Fibroblast of skin of abdomen (primary cell): ENCODE data around the gene STK32A.
"Not testable (repeated sequence)": the region's sequence is repeated elsewhere in the genome, so short reads cannot be mapped to it uniquely, and the experiment has no call there.

Source experiments
- DNase-seq: peaks from one replicate; pipeline ENCODE4 v3.0.0-alpha.2; 2013

STK32A gene

DNA sequence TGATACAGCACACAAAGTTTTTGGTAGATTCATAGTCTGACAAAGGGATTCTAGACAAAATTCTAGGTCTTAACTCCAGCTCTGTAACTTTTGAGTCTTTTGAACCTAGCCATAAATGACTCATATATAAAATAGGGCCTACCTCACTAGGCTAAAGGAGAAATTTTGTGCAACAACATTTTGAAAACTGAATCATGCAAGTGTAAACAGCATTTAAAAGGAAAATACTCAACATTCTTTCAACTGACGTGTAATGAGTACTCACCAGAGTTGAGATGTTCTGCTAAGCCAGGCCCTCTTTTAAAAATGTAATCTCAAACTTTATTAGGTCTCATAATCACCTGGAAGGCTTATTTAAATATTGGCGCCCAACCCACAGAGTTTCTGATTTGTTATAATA, 113.2 kb downstream of the STK32A start:
- DNase-seq, result no peak

DNA sequence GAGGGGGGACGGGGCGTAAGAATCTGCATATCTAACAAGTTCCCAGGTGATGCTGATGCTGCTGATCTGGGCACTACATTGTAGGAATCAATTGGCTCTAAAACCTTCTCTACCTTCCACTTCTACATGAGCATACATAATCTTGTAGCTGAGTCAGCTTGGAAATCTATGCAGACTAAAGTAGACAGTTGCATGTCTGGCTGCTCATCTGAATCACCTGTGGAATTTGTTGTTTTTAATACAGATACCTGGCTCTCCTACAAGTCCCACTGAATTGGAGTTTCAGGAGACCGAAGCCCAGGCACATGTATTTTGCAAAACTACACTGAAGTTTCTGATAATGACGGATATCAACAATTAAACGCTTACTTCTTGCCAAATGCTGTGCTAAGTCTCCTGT, 113.6 kb downstream of the STK32A start:
- DNase-seq, result no peak

DNA sequence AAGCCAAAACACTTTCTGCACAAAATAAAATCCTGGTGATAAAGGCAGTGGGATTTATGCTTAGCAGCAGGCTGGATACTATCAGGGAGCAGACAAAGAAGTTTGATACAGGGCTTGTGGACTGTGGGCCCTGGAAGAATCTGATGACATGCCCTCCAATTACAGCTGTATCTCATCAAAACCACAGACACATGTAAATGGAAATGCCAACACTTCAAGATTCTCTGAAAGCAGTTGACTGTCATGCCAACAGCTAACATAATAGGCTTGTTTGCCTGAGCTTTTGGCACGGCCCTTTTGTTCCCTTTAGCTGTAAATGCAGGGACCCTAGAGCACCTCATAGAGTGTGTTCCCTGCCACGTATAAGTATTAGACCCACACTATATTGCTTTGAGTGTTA, 114.4 kb downstream of the STK32A start:
- DNase-seq, result no peak

DNA sequence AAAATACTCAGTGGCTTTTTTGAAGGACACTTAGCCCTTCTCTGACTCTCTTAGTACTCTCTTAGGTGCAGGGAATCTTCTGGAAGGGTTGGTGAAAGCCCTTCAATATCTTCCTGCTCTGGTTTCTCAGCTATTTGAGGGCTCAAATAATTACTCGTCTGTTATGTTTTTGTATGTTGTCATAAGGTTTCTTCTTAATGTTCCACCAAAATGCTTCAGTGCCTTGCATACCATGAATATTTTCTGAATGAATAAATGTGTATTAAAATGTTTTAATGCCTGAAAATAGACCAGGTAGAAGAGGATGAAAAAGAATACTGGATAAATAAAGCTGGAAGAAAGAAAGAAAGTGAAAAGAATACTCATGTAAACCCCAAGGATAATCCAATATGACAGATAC, 124.3 kb downstream of the STK32A start:
- DNase-seq, result no peak

DNA sequence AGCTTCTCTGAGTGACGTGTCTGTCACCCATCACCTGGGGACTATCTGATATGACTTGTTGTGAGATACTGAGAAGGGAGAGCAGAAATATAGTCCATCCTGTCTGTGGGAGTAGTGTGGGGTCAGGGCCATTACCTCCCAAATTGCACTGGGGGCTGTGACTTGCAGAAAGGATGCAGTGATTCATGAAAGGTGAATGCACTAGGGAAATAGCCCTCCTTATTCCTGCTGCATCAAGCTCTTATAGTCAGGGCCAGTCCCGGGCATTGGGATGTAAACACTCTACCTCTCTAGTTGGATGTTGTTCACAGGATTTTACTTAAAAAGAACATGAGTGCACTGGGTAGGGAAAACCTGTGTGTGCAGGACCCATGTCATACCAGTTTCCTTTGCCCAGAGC, 124.8 kb downstream of the STK32A start:
- DNase-seq, result no peak

DNA sequence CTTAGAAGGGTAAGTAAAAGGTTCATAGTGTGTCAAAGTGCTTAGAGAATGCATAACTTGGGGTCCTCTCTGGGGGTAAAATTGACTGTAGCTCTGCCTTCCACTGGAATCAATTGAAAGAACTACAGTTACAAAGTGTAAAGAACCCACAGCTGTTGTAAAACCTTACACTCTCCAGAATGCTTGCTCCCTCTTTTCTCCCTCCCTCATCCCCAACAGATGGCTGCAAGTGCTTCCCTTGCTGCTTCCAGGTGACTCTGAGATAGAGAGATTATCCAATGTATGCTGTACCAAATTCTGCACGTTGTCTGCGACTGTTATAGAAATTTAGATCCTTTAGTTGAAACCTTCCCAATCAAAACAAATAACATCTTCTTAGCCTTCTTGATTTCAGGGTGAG, 126.0 kb downstream of the STK32A start:
- DNase-seq, result no peak

DNA sequence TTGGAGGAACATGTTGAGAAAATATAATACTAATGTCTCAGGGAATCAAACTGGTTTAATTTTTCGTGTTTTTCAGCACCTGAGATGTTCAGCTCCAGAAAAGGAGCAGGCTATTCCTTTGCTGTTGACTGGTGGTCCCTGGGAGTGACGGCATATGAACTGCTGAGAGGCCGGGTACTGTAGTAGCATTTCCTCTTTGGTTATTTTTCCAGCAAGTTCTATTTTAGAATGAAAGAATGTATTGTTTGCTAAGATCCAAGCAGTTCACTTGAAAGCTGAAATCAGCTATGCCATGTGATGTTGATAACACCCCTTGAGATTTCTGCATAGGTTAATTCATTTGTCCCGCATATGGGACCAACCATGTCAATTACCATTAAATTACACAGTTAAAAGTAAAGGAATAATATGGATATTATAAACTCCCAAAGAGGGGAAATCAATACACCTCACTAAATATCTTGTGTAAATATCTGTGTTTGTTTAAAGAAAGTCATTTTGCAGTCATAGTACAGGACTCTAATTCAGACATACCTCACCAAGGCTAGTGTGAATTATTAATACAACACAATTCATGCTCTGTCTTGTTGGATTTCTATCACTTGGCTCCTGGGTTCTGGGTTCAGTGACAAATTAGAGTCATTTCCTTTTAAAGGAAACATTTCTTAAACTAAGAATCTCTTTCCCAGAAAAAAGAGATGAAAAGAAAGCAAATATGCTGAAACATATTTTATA, 126.8 kb downstream of the STK32A start:
- DNase-seq, result no peak

DNA sequence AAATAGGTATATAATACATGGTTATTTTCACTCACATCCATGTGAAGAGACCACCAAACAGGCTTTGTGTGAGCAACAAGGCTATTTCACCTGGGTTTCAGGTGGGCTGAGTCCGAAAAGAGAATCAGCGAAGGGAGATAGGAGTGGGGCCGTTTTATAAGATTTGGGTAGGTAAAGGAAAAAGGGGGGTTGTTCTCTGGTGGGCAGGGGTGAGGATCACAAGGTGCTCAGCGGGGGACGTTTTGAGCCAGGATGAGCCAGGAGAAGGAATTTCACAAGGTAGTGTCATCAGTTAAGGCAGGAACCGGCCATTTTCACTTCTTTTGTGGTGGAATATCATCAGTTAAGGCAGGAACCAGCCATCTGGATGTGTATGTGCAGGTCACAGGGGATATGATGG, 132.6 kb downstream of the STK32A start:
- not testable (repeated sequence) for DNase-seq

DNA sequence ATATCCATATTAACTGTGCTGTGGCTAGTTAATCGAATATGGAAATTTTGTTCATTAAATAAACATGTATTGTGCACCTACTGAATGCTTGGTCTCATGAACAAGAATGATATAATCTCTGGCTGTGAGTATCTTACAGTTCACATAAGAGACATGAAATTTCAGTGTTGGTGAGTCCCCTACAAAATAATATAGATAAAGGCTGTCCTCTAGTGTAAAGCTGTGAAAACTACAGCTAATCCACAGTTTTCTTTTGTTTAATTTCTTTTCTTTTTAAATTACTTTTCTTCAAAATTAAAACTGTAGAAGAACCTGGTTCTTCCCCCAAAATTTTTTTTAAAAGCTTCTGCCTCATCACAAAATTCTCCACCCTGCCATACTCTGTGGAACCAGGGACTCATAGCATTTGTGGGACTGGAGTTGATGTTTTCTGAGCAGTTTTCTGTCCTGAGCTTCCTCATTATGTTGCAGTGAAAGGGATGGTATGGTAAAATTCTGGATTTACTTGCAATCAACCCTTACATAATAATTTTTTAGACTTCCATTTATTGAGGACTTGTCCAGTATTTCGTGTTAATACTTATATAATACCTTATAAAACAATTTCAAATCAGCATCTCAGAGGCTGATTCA, 135.0 kb downstream of the STK32A start:
- no peak for DNase-seq

DNA sequence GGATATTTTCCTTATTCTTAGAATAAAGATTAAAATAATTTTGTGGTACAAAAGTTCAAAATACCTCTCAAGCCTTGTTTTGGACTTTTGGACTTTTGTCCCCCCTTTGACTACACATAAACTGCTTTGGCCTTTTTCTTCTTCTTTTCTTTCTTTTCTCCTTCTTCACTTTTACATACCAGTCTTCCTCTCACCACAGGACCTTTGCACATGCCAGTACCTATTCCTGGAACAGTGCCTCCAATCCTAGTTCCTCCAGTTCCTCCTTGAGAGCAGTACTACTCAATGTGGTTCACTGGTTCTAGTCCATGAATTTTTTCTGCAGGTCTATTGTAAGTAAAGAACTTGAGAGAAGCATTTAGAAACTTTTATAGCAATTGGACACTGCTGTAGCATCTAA, 136.5 kb downstream of the STK32A start:
- no peak for DNase-seq

DNA sequence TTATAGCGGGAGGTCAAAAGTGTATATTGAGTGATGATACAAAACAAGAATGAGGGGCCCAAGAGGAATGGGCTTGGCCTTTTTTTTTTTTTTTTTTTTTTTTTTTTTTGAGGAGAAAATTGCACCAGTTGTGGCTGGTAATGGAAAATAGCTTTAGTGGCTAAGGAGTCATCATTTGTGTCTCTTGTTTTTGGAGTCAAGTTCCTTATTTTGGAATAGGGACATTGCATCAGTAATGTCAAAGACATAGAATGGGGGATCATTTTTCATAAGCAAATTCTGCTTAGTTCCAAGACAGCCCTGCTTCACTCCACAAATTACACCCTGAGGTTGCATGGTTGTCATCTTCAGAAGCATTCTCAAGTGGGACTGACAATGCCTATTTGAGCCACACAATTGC, 137.4 kb downstream of the STK32A start:
- no peak for DNase-seq

DNA sequence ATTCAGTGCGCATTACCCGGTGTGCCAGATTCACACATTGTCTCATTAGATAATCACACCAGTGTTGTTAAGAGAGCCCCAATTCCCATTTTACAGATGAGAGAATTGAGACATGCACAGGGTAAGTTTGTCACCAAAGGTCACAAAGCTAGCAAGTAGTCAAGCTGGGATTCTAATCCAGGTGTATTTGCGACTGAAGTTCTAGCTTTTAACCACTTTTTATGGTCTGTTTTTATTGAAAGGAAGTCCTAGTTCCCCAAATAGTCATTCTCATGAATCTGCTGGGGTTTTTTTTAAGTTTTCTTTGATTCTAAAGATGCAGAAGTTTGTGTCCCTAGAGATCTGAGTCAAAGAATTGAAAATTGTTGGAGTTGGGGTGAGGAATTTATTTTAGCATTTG, 138.5 kb downstream of the STK32A start:
- no peak for DNase-seq

DNA sequence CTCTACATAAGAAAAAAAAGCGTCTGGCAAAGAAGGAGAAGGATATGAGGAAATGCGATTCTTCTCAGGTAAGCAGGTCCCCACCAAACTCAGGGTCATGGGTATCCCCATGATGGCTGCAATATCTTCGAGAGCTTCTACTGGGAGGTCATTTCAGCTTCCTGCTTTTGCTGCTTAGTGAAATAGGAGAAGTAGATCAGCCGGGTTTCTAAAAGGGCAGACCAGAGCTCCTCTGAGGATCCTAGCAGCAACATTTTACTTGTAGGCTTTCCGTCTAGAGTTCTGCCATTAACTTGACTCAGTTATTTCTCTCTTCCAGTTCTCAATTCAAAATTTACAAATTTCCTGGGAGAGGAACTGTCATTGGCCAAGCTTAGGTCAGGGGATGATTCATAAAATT, 140.3 kb downstream of the STK32A start:
- no peak for DNase-seq

DNA sequence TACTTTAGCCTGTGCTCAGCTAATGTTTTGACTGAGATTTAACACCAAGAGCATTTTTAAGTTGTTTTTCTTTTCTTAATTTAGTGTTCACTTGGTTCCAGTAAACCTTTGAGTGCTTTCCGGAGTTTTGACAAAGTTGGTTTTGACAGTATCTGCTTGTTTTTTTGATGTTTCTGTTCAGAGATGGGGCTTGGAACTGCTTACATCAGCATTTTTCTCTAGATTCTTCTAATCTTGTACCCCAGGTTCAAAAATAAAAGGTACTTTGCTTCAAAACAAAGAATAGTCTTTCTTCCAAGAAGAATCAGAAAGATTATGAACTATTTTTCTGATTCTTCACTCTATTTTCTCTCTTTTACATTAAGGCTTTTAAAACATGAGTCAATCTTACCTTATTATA, 142.9 kb downstream of the STK32A start:
- no peak for DNase-seq

DNA sequence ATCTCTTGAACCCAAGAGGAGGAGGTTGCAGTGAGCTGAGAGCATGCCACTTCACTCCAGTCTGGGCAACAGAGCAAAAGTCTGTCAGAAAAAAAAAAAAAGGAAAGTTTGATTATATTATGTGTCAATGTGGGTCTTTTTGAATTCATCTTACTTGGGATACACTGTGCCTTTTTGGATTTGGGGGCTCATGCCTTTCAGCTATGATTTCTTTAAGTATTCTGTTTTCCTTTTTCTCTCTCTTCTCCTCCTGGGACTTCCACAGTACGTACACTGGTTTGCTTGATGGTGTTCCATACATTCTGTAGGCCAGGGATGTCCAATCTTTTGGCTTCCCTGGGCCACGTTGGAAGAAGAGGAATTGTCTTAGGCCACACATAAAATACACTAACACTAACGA, 146.7 kb downstream of the STK32A start:
- no peak for DNase-seq

DNA sequence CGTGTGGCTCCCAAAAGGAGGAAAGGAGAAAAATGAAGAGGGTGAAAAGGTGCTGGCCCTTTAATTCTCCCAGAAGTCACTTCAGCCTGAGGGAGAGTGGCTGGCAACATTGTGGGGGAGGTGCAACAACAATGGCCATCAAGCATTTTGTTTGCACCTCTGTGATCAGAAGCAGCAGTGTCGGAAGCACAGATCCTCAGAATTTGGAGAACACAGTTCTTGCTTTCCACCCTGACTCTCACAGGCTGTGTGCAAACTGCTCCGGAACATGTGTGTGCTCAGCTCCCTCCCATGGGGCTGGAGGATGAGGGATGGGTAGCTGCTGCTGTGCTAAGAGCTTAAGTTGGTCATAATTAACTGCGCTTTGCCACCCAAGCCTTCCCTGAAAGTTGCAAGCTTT, 147.9 kb downstream of the STK32A start:
- peak; percentile 35 for DNase-seq

DNA sequence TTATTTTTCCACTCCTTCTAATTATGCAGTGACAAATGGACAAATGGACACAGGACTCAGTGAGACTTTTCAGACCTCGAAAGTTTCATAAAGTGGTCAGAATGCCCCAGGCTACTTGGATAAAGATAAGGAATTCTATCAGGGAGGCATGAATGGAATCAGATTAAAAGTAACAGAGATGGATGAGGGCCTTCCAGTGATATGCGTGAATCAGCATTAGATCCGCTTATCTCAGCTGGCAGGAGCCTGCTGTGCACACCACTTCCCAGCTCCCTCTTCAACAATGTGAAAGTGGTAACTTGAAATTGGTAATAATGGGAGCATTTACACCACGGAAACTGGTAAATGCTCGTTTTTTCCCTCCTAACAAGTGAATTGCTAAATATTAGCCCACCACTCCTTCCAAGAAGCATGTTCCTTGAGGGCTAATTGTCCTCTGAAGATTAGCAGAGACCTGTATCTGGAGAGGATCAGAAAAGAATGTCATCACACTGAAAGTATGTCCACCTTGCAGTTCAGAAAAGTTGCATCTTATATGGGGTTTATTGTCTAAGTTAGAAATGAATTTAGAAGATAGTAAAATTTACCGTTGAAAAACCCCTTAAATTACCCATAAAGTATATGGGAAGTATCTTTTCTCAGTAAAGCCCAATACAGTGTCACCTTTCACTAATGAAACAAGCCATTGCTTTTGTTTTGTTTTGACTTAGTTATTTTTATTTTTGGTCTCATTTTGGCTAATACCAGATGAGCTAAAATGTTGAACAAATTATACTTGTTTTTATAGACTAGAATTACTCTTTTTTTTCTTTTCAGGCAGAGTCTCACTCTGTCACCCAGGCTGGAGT, 149.7 kb downstream of the STK32A start:
- no peak for DNase-seq

DNA sequence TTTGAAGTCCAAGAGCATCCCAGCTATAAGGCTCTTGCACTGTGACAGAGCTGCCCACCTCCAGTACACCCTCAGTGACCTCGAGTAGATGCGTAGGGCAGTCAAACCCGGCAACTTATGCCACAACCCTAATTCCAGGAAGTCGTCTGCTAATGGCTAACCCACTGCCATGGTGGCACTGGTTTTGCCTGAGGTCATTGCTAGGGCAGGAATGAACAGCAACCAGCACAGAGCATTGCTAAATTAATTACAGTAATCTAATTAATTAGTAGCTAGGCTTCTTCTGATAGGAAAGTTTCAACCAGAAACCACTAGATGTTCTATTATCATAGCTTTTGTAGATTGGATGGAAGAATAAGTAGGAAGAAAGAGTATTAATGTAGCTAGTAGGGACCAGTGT, 152.3 kb downstream of the STK32A start:
- no peak for DNase-seq

DNA sequence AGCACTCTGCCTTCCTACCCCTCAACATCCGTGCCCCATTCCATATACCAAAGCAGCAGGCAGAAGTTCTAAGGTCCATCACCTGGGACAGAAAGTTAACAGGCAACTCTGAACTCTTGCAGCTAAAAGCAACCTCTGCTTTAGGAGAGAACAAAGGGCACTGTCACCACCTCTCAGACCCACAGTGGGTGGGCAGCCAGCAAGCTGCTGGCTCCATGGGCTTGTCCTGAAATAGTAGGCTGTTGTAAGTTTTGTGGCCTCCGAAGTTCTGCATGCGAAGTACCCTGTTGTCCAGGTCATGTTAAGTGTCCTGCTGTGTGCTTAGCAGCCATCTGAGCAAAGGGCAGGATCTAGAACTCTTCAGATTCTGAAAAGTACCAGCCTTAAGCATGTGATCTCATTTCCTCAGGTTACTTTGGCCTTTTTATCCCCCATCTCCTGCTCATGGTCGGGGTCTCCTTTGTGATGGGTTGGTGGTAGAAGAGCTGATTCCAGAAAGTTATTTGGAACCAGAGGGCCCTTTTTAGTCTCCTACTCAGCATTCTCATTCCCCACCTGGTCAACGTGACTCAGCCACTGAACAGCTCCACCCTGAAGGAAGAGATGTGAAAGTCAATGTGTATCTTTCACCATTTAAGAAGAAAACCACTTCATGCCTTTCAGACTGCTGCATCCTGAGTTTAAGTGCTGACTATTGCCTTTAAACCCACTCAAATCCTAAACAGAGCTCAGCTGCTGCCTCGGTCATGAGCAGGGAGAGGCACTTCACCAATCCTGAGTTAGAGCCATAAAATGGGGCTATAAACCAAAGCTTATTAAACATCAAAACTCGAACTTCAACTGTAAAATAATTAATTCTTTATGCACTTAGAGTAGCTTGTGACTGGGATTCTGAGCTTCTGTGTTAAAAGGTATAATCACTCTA, 153.6 kb downstream of the STK32A start:
- no peak for DNase-seq

DNA sequence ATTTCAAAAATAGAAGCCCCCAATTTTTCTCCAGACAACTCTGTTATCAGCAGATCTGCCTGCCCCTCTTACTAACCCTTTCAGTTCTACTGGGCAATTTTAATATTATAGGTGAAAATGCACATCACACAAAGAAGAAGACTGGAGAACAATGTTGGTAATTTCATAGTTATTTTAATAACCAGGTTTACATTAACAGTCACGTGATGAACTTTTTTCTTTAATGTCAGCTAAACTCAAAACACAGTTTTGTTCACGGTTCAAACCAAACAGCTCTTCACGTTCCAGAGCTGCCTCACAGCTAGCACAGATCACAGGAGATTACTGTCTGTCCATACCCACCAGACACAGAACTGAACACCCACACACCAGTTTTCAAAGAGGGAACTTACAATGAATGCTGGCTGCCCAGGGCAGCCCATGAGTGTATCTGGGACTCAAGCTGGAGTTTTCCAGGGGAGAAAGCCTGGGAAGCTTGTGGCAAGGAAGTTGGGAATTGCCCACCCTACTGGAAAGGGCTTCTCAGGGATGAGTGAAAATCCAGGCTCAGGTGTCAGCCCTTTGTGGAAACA, 155.9 kb downstream of the STK32A start:
- DNase-seq, result no peak

DNA sequence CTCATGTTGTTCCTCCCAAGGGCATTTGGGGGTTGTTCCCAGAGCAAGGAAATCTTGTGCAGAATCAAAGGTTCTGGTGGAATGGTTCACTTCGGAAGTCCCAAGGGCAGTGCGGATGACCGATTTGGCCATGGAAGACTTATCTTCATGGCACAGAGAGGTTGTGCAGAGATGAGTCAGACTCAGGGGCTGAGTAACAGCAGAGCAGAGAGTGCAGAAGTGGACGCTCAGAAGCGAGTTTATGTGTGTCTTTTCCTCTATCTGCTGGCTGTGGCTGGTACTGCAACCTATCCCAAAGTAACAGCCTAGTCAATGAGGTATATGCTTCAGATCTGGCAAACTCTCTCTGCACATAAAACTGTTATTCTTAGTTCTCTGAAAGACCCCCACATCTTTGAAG, 157.0 kb downstream of the STK32A start:
- peak; percentile 70 for DNase-seq
